ENCODE data around the gene PLAA. TPM values are rescaled to one million over a fixed set of nuclear protein-coding genes. Genes with fewer than 3 reads are reported as not detected.

The PLAA gene
- total RNA-seq, 4 donors from 2014 or later: 18.0 to 27.7 (median 23.8) TPM

GRCh38 chr9:26955921-26956859 is 9.1 kb upstream of the PLAA start, which contains the start of gene IFT74:
IFT74 (plus strand) TSS chr9:26956412; CDS start chr9:26961968, 5,556 bp downstream.
- Histone ChIP-seq H3K36me3 (no peaks in the 10 kb centered on the region), H3K27ac (peak within 1 kb of the TSS; percentile 73 to 89 (median 88)), H3K27me3 (no peaks in the 10 kb centered on the region), H3K4me1 (peaks cover 0 to 21% (median 8%) of the 10 kb centered on the region in 3 donors), H3K4me3 (peak within 1 kb of the TSS; percentile 43 to 74 (median 62)), H3K9me3 (no peaks in the 10 kb centered on the region)
- intact Hi-C loops (cut with DNase I): no loop called here
- TF ChIP-seq CTCF (IDR thresholded peaks at IDR 0.05) (no peak), POLR2A (IDR thresholded peaks at IDR 0.05) (peak in 3 of 4 donors; percentile 20 to 55 (median 53))
- WGBS, 2 donors: 1 to 2% methylated on average over 37 to 44 of the region's 53 CpGs
- DNase-seq: peak; percentile 92

GRCh38 chr9:26955222-26955903 is 8.3 kb upstream of the PLAA start:
- WGBS, 2 donors: 66 to 68% methylated on average over 4 of the region's 4 CpGs
- peak overlapping the region; percentile 73 to 89 (median 88) for H3K27ac ChIP-seq
- intact Hi-C loops (cut with DNase I): no loop called here
- no peak for DNase-seq
- H3K4me1 ChIP-seq: peaks cover 0 to 21% (median 8%) of the 10 kb centered on the region in 3 donors
- H3K36me3 ChIP-seq: no peaks in the 10 kb centered on the region
- TF ChIP-seq POLR2A (IDR thresholded peaks at IDR 0.05): no peak
- TF ChIP-seq CTCF (IDR thresholded peaks at IDR 0.05): no peak
- H3K4me3 ChIP-seq: peak overlapping the region; percentile 43 to 74 (median 62)
- no peaks in the 10 kb centered on the region for H3K9me3 ChIP-seq
- no peaks in the 10 kb centered on the region for H3K27me3 ChIP-seq

- peak overlapping the region in 2 of 4 donors; percentile 1 to 24 for H3K27ac ChIP-seq
- 72% methylated on average over 3 of the region's 3 CpGs for WGBS, 2 donors
- no peak overlapping the region for H3K4me3 ChIP-seq
- DNase-seq: no peak
- H3K36me3 ChIP-seq: no peaks in the 10 kb centered on the region
- peaks cover 0 to 21% (median 8%) of the 10 kb centered on the region in 3 donors for H3K4me1 ChIP-seq
- intact Hi-C loops (cut with DNase I): no loop called here
- no peaks in the 10 kb centered on the region for H3K27me3 ChIP-seq
- H3K9me3 ChIP-seq: no peaks in the 10 kb centered on the region
- TF ChIP-seq CTCF (IDR thresholded peaks at IDR 0.05): no peak
- TF ChIP-seq POLR2A (IDR thresholded peaks at IDR 0.05): no peak
These were observed 7.0 kb upstream of the PLAA start for GRCh38 chr9:26954050-26954508.

- no peaks in the 10 kb centered on the region for H3K9me3 ChIP-seq
- H3K36me3 ChIP-seq: no peaks in the 10 kb centered on the region
- peaks cover 7 to 19% (median 13%) of the 10 kb centered on the region in 3 donors for H3K4me1 ChIP-seq
- DNase-seq: no peak
- no peak overlapping the region for H3K27ac ChIP-seq
- 70 to 83% methylated on average over 3 of the region's 3 CpGs for WGBS, 2 donors
- H3K27me3 ChIP-seq: no peaks in the 10 kb centered on the region
- intact Hi-C loops (cut with DNase I): no loop called here
- no peak for TF ChIP-seq CTCF (IDR thresholded peaks at IDR 0.05)
- TF ChIP-seq POLR2A (IDR thresholded peaks at IDR 0.05): no peak
- no peak overlapping the region for H3K4me3 ChIP-seq
These were observed 4.8 kb upstream of the PLAA start for GRCh38 chr9:26951794-26952193.
